Type B pancreatic cell (in vitro differentiated cells): ENCODE results near the gene WDR76. TPM values are rescaled to one million over a fixed set of nuclear protein-coding genes. Genes with fewer than 3 reads are reported as not detected.
A peak's percentile ranks its signal among the peaks of the same experiment; 100 is the strongest.

ENCODE experiments used
- DNase-seq: peaks from one replicate; pipeline ENCODE4 v3.0.0; 2021; ENCODE audit warnings: mixed read lengths; ENCODE audit not compliant: unreplicated experiment; ENCODE audit errors: extremely low spot score
- H3K27ac Mint-ChIP-seq: 2 replicates; pipeline ENCODE4 v1.8.0; 2021; ENCODE audit warnings: mild to moderate bottlenecking, mixed read lengths
- H3K27me3 Mint-ChIP-seq: 2 replicates; pipeline ENCODE4 v1.8.0; 2021; ENCODE audit warnings: mixed read lengths
- H3K36me3 Mint-ChIP-seq: 2 replicates; pipeline ENCODE4 v1.8.0; 2021; ENCODE audit warnings: mixed read lengths
- H3K4me1 Mint-ChIP-seq: one replicate; pipeline ENCODE4 v1.8.0; 2021; ENCODE audit warnings: mixed read lengths; ENCODE audit not compliant: unreplicated experiment
- H3K4me3 Mint-ChIP-seq: 2 replicates; pipeline ENCODE4 v1.8.0; 2021; ENCODE audit warnings: mild to moderate bottlenecking, mixed read lengths
- H3K9me3 Mint-ChIP-seq: 2 replicates; pipeline ENCODE4 v1.8.0; 2021; ENCODE audit warnings: mixed read lengths
- total RNA-seq: library from RNA; stranded (reverse); gene quantifications from 2 replicates; pipeline ENCODE4 v1.2.1, GENCODE V29; 2021; ENCODE audit warnings: low replicate concordance
- TF ChIP-seq, protein P1 (sequence below): fragments of 200-600 bp; sonication (generic); conservative IDR thresholded peaks from 2 replicates; pipeline ENCODE4 v1.5.0; 2021; ENCODE audit warnings: antibody characterized with exemption, mild to moderate bottlenecking

WDR76 gene
- total RNA-seq, 1 donor from 2014 or later, result 16.9 TPM

DNA sequence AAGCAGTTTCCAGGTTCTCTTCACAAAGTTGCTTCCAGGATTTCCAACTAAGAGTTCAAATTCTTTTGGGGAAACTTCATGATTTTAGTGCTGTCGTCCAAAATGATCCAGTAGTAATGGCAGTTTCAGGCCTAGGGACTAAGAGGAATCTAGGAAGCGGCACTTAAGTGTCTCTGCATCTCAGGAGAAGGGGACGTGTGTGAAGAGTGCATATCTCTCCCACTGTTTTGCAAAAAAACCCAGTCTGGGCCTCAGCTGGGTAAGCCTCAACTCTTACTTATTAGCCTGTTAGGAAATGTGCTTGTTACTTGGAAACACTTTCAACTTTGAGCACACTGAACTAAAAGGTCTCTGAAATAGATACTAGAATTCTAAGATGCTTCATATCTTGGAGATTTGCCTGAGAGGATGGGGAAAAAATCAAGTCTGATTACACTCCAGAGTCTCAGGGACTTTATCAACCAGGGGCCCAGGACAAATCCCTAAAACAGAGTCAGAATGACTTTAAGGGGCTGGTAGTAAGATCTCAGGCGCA is 81.8 kb downstream of the WDR76 start:
- Mint-ChIP-seq H3K36me3 (no peaks in the 10 kb centered on the region), H3K27me3 (no peaks in the 10 kb centered on the region), H3K4me1 (peaks cover 17% of the 10 kb centered on the region), H3K27ac (no peak overlapping the region), H3K4me3 (no peak overlapping the region), H3K9me3 (no peaks in the 10 kb centered on the region)
- no peak for DNase-seq
- TF ChIP-seq, protein P1, sequence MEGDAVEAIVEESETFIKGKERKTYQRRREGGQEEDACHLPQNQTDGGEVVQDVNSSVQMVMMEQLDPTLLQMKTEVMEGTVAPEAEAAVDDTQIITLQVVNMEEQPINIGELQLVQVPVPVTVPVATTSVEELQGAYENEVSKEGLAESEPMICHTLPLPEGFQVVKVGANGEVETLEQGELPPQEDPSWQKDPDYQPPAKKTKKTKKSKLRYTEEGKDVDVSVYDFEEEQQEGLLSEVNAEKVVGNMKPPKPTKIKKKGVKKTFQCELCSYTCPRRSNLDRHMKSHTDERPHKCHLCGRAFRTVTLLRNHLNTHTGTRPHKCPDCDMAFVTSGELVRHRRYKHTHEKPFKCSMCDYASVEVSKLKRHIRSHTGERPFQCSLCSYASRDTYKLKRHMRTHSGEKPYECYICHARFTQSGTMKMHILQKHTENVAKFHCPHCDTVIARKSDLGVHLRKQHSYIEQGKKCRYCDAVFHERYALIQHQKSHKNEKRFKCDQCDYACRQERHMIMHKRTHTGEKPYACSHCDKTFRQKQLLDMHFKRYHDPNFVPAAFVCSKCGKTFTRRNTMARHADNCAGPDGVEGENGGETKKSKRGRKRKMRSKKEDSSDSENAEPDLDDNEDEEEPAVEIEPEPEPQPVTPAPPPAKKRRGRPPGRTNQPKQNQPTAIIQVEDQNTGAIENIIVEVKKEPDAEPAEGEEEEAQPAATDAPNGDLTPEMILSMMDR, result no peak

GRCh38 chr15:43911235-43911781 is 84.5 kb downstream of the WDR76 start:
- no peak for DNase-seq
- Mint-ChIP-seq H3K4me1 (peaks cover 12% of the 10 kb centered on the region), H3K4me3 (no peak overlapping the region), H3K36me3 (no peaks in the 10 kb centered on the region), H3K27me3 (no peaks in the 10 kb centered on the region), H3K9me3 (no peaks in the 10 kb centered on the region), H3K27ac (no peak overlapping the region)
- TF ChIP-seq, protein P1, result no peak

DNA sequence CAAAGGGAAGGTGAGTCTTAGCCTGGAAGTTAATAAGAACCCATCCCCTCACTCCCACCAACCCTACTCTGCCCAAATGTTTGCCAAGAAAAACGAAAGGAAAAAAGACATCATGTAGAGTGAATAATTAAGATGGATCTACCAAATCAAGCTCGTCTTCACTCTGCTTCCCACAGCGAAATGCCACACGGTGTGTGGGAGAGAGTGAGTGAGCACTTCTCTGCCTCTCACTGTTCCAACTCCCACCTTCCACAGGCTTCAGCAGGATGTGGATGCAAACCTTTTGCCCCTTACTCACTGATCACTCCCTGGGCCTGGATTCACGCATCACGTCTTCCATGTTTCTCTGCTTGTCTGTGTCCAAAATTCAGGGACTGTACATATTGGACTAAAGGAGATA is 85.4 kb downstream of the WDR76 start:
- Mint-ChIP-seq H3K4me3 (no peak overlapping the region), H3K9me3 (no peaks in the 10 kb centered on the region), H3K36me3 (no peaks in the 10 kb centered on the region), H3K27ac (no peak overlapping the region), H3K27me3 (no peaks in the 10 kb centered on the region), H3K4me1 (peaks cover 12% of the 10 kb centered on the region)
- DNase-seq, result no peak
- TF ChIP-seq, protein P1, result no peak

DNA sequence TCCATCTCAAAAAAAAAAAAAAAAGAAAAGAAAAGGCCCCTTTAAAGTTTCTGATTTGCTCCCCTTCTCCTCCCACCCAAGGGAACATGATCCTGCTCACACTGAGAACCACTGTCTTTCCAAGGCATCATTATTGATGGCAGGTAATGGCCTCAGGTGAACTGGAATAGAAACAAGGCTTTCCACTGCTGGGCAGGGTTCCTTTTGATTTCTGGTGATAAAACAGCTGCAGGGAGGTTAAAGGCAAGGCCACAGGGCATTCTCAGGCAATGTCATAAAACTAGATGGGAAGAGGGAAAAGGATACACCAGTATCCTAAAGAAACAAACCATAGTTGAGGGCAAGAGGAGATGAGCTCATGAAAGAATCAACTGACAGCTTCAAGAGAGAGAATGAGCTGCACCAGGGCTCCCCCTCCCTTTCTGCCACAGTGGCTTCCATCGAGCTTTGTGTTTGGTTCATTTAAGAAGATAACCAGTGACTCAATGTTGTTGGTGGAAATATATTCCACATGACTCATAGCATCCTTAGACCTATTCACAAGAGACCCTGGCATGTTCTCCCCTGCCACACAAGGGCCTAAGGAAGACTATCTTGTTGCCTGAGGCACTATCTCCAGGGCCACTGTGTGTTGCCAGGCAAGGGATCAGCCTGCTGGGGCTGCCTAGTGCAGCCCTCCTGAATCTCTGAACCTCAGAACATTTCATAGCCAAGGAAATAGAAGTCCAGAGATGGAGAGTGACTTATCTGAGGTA is 86.4 kb downstream of the WDR76 start:
- no peak overlapping the region for H3K4me3 Mint-ChIP-seq
- H3K27me3 Mint-ChIP-seq, result no peaks in the 10 kb centered on the region
- peaks cover 12% of the 10 kb centered on the region for H3K4me1 Mint-ChIP-seq
- peak overlapping the region; percentile 14 for H3K27ac Mint-ChIP-seq
- H3K36me3 Mint-ChIP-seq, result no peaks in the 10 kb centered on the region
- no peak for DNase-seq
- no peaks in the 10 kb centered on the region for H3K9me3 Mint-ChIP-seq
- TF ChIP-seq, protein P1, result no peak

DNA sequence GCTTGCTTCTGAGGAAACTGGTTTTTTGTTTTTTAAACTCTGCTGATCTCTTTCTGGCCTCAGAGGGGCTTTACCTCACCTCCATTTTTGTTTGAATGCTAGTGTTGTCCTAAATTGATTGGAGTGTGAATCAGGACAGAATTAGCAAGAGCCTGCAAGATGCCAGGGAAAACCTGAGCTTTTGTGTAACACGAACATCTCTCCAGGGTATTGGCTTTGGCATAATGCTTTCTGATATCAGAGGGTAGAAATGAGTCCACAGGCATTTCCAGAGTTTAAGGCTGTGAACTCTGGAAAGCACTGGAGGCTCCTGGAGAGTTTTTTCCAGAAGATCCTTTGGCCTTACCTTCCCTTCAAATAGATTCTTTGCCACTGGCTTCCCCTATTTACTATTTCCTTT is 87.1 kb downstream of the WDR76 start:
- TF ChIP-seq, protein P1, result no peak
- peaks cover 12% of the 10 kb centered on the region for H3K4me1 Mint-ChIP-seq
- no peak for DNase-seq
- no peaks in the 10 kb centered on the region for H3K27me3 Mint-ChIP-seq
- H3K4me3 Mint-ChIP-seq, result no peak overlapping the region
- H3K9me3 Mint-ChIP-seq, result no peaks in the 10 kb centered on the region
- no peak overlapping the region for H3K27ac Mint-ChIP-seq
- H3K36me3 Mint-ChIP-seq, result no peaks in the 10 kb centered on the region
